Upper lobe of left lung (tissue), 4 donors: Measurements from ENCODE around the gene EIF1.
"Not testable (repeated sequence)": the region's sequence is repeated elsewhere in the genome, so short reads cannot be mapped to it uniquely, and the experiment has no call there.

ENCODE experiments used
- EP300 ChIP-seq, 4 donors: sonication (generic); formaldehyde crosslinking; IDR thresholded peaks; one replicate each; pipeline ENCODE4 v1.5.1; 2017; ENCODE audit warnings: antibody characterized with exemption in 4 of 4, control low read depth in 2 of 4
- POLR2A ChIP-seq, 4 donors: fragments of 450-650 bp; IDR thresholded peaks; one replicate each; pipeline ENCODE4 v1.5.1; 2016 to 2017; ENCODE audit warnings: antibody characterized with exemption in 4 of 4, mild to moderate bottlenecking in 2 of 4
- POLR2AphosphoS5 ChIP-seq, 2 donors: sonication (generic); formaldehyde crosslinking; IDR thresholded peaks; one replicate each; pipeline ENCODE4 v1.5.1; 2017; ENCODE audit warnings: antibody characterized with exemption in 2 of 2
- TF ChIP-seq, protein P1 (sequence below), 6 experiments: fragments of 450-650 bp in 4 of 6; fragments of 200-600 bp in 2 of 6; sonication (generic) in 2 of 6; IDR thresholded peaks; one replicate each; pipeline ENCODE4 v1.5.1; 2016 to 2019; ENCODE audit warnings: antibody characterized with exemption in 6 of 6

GRCh38 chr17:41640596-41640995 lies 48.1 kb upstream of the EIF1 start:
- not testable (repeated sequence) for TF ChIP-seq POLR2AphosphoS5, POLR2A, EP300 (IDR thresholded peaks at IDR 0.05)
- TF ChIP-seq, protein P1, sequence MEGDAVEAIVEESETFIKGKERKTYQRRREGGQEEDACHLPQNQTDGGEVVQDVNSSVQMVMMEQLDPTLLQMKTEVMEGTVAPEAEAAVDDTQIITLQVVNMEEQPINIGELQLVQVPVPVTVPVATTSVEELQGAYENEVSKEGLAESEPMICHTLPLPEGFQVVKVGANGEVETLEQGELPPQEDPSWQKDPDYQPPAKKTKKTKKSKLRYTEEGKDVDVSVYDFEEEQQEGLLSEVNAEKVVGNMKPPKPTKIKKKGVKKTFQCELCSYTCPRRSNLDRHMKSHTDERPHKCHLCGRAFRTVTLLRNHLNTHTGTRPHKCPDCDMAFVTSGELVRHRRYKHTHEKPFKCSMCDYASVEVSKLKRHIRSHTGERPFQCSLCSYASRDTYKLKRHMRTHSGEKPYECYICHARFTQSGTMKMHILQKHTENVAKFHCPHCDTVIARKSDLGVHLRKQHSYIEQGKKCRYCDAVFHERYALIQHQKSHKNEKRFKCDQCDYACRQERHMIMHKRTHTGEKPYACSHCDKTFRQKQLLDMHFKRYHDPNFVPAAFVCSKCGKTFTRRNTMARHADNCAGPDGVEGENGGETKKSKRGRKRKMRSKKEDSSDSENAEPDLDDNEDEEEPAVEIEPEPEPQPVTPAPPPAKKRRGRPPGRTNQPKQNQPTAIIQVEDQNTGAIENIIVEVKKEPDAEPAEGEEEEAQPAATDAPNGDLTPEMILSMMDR (IDR thresholded peaks at IDR 0.05), result not testable (repeated sequence)
